COR-L47 (cell line): ENCODE data around the gene ADAMTSL5.

Experiments used
- DNase-seq: peaks from one replicate; lab custom pipeline; 2025; lab: John Stamatoyannopoulos, UW

ADAMTSL5 gene

DNA sequence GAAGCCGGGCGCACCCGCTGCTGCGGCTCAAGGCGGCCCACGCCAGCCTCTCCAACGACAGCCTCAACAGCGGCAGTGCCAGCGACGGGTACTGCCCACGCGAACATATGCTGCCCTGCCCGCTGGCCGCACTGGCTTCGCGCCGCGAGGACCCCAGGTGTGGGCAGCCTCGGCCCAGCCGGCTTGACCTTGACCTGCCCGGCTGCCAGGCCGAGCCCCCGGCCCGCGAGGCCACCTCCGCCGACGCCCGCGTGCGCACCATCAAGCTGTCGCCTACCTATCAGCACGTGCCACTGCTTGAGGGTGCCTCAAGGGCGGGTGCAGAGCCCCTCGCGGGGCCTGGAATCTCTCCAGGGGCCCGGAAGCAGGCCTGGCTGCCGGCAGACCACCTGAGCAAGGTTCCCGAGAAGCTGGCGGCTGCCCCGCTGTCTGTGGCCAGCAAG lies 46.8 kb downstream of the ADAMTSL5 start:
- no peak for DNase-seq

DNA sequence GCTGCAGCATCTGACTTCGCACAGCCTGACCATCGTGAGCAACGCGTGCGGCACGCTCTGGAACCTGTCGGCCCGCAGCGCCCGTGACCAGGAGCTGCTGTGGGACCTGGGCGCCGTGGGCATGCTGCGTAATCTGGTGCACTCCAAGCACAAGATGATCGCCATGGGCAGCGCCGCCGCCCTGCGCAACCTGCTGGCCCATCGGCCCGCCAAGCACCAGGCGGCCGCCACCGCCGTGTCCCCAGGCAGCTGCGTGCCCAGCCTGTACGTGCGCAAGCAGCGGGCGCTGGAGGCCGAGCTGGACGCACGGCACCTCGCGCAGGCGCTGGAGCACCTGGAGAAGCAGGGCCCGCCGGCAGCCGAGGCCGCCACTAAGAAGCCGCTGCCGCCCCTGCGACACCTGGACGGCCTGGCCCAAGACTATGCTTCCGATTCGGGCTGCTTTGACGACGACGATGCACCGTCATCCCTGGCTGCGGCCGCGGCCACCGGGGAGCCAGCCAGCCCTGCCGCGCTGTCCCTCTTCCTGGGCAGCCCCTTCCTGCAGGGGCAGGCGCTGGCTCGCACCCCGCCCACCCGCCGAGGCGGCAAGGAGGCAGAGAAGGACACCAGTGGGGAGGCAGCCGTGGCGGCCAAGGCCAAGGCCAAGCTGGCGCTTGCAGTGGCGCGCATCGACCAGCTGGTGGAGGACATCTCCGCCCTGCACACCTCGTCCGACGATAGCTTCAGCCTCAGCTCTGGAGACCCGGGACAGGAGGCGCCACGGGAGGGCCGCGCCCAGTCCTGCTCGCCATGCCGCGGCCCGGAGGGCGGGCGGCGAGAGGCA lies 47.4 kb downstream of the ADAMTSL5 start:
- DNase-seq, result no peak

DNA sequence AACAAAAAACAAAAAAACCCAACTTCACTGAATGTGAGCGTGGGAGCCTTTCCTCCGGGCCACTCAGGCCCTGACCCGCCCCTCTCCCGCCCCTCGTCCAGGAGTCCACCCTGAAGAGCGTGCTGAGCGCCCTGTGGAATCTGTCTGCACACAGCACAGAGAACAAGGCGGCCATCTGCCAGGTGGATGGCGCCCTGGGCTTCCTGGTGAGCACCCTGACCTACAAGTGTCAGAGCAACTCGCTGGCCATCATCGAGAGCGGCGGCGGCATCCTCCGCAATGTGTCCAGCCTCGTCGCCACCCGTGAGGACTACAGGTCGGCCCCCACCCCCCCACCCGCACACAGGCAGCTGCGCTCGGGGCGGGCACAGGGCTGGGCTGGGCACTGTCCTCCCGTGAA lies 51.0 kb downstream of the ADAMTSL5 start:
- DNase-seq, result no peak

DNA sequence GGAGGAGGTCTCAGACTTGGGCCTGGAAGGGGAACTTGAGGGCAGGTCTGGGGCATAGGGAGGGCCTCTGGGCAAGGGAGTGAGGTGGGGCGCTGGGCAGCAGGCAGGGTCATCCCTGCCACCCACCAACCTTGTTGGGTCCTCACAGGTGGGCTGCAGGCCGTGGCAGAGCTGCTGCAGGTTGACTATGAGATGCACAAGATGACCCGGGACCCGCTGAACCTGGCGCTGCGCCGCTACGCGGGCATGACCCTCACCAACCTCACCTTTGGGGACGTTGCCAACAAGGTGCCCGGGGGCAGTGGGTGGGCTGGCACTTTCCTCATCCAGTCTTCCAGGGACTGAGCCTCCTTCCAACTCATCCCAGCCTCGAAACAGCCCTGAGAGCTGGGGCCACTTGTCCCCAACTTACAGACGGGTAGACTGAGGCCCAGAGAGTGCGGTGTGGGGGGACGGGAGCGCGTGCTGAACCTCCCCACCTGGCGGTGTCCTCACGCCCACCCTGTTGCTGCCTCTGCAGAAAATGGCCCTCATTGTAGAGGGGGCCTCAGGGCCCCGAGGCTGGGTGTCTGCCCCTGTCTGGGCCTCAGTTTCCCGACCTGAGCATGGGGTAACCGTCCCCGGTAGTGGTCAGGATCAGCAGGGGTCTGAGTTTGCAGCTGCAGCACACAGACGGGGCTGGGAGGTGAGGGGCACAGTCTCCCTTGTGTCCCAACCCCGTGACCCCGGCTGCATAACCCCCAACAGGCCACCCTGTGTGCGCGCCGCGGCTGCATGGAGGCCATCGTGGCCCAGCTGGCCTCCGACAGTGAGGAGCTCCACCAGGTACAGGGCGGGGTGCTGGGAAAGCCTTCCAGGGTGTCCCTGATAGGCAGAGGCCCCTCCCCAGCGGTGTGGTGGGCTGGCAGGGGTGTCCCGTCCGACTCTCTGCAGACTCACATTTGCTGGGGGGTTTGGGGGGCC lies 52.5 kb downstream of the ADAMTSL5 start:
- DNase-seq, result no peak

DNA sequence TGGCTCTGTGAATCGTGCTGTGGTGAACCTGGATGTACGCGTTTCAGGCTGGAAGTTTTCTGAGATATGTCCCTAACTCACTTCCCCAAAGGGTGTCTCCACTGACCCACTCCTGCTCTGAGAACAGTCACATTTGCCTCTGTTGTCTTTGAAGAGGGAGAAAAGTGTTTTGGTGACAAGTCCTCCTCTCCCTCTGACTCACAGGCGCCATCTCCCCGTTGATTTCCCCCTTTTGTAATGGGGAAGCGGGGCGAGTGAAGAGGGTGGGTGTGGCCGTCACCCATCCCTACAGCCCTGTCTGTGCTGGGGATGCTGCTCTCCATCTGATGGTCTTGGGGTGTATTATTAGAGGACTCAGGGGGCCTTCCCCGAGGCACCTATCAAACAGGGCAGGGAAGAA lies 53.3 kb downstream of the ADAMTSL5 start:
- DNase-seq, result no peak

DNA sequence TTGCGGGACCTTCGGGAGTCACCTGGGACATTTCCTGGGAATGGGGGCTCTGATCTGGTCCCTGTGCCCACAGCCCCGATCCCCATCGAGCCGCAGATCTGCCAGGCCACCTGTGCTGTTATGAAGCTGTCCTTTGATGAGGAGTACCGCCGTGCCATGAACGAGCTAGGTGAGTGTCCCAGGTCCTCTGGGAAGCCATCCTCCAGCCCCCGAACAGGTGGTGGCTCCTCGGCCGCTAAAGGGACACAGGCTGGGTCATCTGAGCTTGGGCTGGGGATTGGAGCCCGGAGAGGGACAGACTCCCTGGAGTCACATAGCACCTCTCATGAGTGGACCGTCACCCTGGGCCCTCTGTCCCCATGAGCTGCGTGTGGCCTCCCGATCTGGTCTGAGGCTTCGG lies 54.9 kb downstream of the ADAMTSL5 start:
- DNase-seq, result no peak

DNA sequence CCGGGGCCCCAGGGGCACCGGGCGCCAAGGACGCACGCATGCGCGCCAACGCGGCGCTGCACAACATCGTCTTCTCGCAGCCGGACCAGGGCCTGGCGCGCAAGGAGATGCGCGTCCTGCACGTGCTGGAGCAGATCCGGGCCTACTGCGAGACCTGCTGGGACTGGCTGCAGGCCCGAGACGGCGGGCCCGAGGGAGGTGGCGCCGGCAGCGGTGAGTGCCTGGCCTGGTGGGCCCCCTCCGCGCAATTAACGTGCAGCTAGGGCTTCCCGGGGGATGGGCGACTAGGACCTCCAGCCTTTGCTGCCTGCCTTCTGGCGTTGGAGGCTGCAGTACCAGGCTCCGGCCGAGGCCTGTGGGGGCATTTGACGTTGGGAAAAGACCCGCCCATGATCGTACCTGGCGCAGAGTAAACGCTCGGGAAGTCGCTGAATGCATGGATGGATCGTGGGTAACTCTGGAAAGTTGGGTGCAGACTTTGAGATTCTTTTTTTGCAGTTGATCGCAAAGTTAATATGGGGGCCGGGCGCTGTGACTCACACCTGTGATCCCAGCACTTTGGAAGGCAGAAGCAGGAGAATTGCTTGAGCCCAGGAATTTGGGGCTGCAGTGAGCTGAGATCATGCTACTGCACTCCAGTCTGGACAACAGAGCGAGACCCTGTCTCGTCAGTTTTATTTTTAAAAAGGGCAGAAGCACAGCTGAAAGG lies 55.6 kb downstream of the ADAMTSL5 start:
- no peak for DNase-seq

DNA sequence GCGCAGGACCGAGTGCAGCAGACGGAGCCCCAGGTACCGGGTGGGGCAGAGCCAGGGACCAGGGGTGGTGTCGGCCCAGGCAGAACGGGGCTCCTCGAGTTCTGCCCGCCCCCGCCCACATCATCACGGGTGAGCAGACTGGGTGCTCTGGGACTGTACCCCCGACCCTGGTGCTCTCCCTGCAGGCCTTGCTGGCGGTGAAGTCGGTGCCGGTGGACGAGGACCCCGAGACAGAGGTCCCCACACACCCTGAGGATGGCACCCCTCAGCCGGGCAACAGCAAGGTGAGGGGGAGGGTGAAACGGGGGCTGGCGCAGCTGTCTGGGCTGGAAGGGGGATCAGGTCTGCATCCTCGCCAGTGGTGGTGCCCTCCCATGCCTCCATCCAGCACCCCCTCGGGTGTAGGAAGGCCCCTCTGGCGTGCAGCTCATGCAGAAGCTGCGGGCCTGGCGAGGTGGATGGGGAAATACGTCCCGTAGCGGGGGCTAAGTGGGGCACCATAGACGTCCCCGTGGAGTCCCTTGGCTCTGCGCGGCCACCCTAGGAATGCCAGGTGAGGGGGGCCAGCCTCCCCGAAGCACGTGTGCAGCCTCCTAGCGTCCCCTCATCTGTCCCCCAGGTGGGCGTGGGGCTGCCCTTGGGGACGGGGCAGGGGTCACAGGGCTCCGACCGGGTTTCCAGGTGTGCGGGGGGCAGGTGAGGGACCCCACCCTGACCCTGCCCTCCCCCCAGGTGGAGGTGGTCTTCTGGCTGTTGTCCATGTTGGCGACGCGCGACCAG lies 56.5 kb downstream of the ADAMTSL5 start:
- DNase-seq, result no peak

DNA sequence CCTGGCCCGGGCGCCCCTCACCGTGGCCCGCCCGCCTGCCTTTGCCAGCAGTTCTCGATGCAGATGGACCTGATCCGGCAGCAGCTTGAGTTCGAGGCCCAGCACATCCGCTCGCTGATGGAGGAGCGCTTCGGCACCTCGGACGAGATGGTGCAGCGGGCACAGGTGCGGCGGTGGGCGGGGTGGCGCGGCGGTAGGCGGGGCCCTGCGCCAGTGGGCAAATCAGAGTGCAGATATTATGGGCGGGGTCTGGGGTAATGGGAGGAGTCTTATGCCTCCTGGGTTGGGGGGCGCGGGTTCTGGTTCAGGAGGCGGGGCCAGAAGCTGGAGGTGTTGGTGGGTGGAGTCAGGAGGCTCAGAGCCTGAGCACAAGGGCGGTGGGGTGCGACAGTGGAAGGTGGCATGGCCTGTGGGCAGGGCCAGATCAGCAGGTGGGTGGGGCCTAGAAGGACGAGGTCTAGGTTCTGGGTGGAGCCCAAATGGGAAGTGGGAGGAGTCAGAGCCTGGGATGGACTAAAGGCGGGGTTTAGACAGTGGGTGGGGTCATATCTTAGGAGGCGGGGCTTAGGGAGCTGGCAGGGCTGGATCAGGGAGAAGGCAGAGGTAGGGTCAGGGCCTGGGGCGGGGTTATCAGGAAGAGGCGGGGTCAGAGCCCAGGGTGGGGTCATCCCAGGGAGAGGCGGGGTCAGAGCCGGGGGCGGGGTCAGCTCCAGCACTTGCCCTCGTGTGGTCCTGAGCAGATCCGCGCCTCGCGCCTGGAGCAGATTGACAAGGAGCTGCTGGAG lies 57.3 kb downstream of the ADAMTSL5 start:
- no peak for DNase-seq
